Progenitor cell of endocrine pancreas (in vitro differentiated cells): Measurements from ENCODE around the gene CDC20B. TPM values are rescaled to one million over a fixed set of nuclear protein-coding genes. Genes with fewer than 3 reads are reported as not detected.

ENCODE experiments used
- DNase-seq: peaks from one replicate; pipeline ENCODE4 v3.0.0; 2021; ENCODE audit warnings: low spot score; ENCODE audit not compliant: unreplicated experiment
- H3K27ac Mint-ChIP-seq: 2 replicates; pipeline ENCODE4 v1.8.0; 2021; ENCODE audit warnings: mild to moderate bottlenecking, moderate library complexity, mixed read lengths
- H3K27me3 Mint-ChIP-seq: 2 replicates; pipeline ENCODE4 v1.8.0; 2021; ENCODE audit warnings: mixed read lengths
- H3K36me3 Mint-ChIP-seq: 2 replicates; pipeline ENCODE4 v1.8.0; 2022; ENCODE audit warnings: mixed read lengths; ENCODE audit not compliant: insufficient read depth
- H3K4me1 Mint-ChIP-seq: 2 replicates; pipeline ENCODE4 v1.8.0; 2021; ENCODE audit warnings: low read depth, mixed read lengths
- H3K4me3 Mint-ChIP-seq: 2 replicates; pipeline ENCODE4 v1.8.0; 2021; ENCODE audit warnings: low read depth, mild to moderate bottlenecking, moderate library complexity, mixed read lengths
- H3K9me3 Mint-ChIP-seq: 2 replicates; pipeline ENCODE4 v1.8.0; 2021; ENCODE audit warnings: low read depth, mixed read lengths
- CTCF ChIP-seq: fragments of 200-600 bp; sonication (generic); IDR thresholded peaks from one replicate; pipeline ENCODE4 v1.5.0; 2021; ENCODE audit warnings: antibody characterized with exemption, mild to moderate bottlenecking; ENCODE audit not compliant: unreplicated experiment
- total RNA-seq: library from RNA; stranded (reverse); gene quantifications from 2 replicates; pipeline ENCODE4 v1.2.1, GENCODE V29; 2021

Gene CDC20B
- total RNA-seq, 1 donor from 2014 or later, result not detected

- Mint-ChIP-seq H3K27ac (no peak overlapping the region), H3K9me3 (no peaks in the 10 kb centered on the region), H3K27me3 (peaks cover 9% of the 10 kb centered on the region), H3K4me1 (peaks cover 4% of the 10 kb centered on the region), H3K4me3 (no peak overlapping the region), H3K36me3 (no peaks in the 10 kb centered on the region)
- no peak for TF ChIP-seq CTCF
- no peak for DNase-seq
Measured at GRCh38 chr5:55146080-55146479, 26.9 kb downstream of the CDC20B start.

- no peak for TF ChIP-seq CTCF
- Mint-ChIP-seq H3K36me3 (no peaks in the 10 kb centered on the region), H3K27me3 (peaks cover 9% of the 10 kb centered on the region), H3K9me3 (no peaks in the 10 kb centered on the region), H3K4me1 (peaks cover 9% of the 10 kb centered on the region), H3K4me3 (no peak overlapping the region), H3K27ac (no peak overlapping the region)
- DNase-seq, result no peak
Measured at GRCh38 chr5:55143624-55144023, 29.4 kb downstream of the CDC20B start.

GRCh38 chr5:55141945-55142690 lies 30.9 kb downstream of the CDC20B start:
- no peak for TF ChIP-seq CTCF
- Mint-ChIP-seq H3K27me3 (peaks cover 6% of the 10 kb centered on the region), H3K9me3 (no peaks in the 10 kb centered on the region), H3K36me3 (no peaks in the 10 kb centered on the region), H3K4me1 (peaks cover 9% of the 10 kb centered on the region), H3K27ac (no peak overlapping the region), H3K4me3 (no peak overlapping the region)
- no peak for DNase-seq

GRCh38 chr5:55140908-55141665 lies 31.9 kb downstream of the CDC20B start:
- no peak overlapping the region for H3K4me3 Mint-ChIP-seq

More at GRCh38 chr5:55140908-55141665, 31.9 kb downstream of the CDC20B start:
- Mint-ChIP-seq H3K27me3 (peaks cover 6% of the 10 kb centered on the region), H3K27ac (peak overlapping the region; percentile 17), H3K4me1 (peaks cover 9% of the 10 kb centered on the region), H3K36me3 (no peaks in the 10 kb centered on the region), H3K9me3 (no peaks in the 10 kb centered on the region)
- no peak for DNase-seq
- no peak for TF ChIP-seq CTCF
